Measurements from ENCODE around the gene NELL2.

The NELL2 gene

GRCh38 chr12:44558340-44559100, 317.6 kb downstream of the NELL2 start:
- Mint-ChIP-seq H3K36me3 (ENCODE audit: low read depth) (no peaks in the 10 kb centered on the region), H3K4me1 (ENCODE audit: low read depth) (no peaks in the 10 kb centered on the region), H3K9me3 (peaks cover 19% of the 10 kb centered on the region), H3K4me3 (no peak overlapping the region), H3K27me3 (ENCODE audit: low read depth) (no peaks in the 10 kb centered on the region), H3K27ac (no peak overlapping the region)

GRCh38 chr12:44555454-44555853, 320.7 kb downstream of the NELL2 start:
- H3K27me3 Mint-ChIP-seq (ENCODE audit: low read depth), result no peaks in the 10 kb centered on the region
- H3K4me3 Mint-ChIP-seq, result no peak overlapping the region
- H3K4me1 Mint-ChIP-seq (ENCODE audit: low read depth), result peaks cover 2% of the 10 kb centered on the region
- no peaks in the 10 kb centered on the region for H3K36me3 Mint-ChIP-seq (ENCODE audit: low read depth)
- peaks cover 19% of the 10 kb centered on the region for H3K9me3 Mint-ChIP-seq
- no peak overlapping the region for H3K27ac Mint-ChIP-seq

GRCh38 chr12:44551631-44552030, 324.5 kb downstream of the NELL2 start:
- no peaks in the 10 kb centered on the region for H3K27me3 Mint-ChIP-seq (ENCODE audit: low read depth)
- no peaks in the 10 kb centered on the region for H3K9me3 Mint-ChIP-seq
- no peaks in the 10 kb centered on the region for H3K36me3 Mint-ChIP-seq (ENCODE audit: low read depth)
- H3K4me3 Mint-ChIP-seq, result no peak overlapping the region
- H3K27ac Mint-ChIP-seq, result no peak overlapping the region
- peaks cover 2% of the 10 kb centered on the region for H3K4me1 Mint-ChIP-seq (ENCODE audit: low read depth)

GRCh38 chr12:44550377-44550776, 325.7 kb downstream of the NELL2 start:
- H3K36me3 Mint-ChIP-seq (ENCODE audit: low read depth), result no peaks in the 10 kb centered on the region
- no peaks in the 10 kb centered on the region for H3K9me3 Mint-ChIP-seq
- no peaks in the 10 kb centered on the region for H3K27me3 Mint-ChIP-seq (ENCODE audit: low read depth)
- H3K4me1 Mint-ChIP-seq (ENCODE audit: low read depth), result peaks cover 2% of the 10 kb centered on the region
- H3K27ac Mint-ChIP-seq, result no peak overlapping the region
- no peak overlapping the region for H3K4me3 Mint-ChIP-seq

- no peak overlapping the region for H3K27ac Mint-ChIP-seq
- H3K36me3 Mint-ChIP-seq (ENCODE audit: low read depth), result no peaks in the 10 kb centered on the region
- H3K27me3 Mint-ChIP-seq (ENCODE audit: low read depth), result no peaks in the 10 kb centered on the region
- H3K4me3 Mint-ChIP-seq, result no peak overlapping the region
- H3K9me3 Mint-ChIP-seq, result no peaks in the 10 kb centered on the region
- H3K4me1 Mint-ChIP-seq (ENCODE audit: low read depth), result no peaks in the 10 kb centered on the region
Observed at GRCh38 chr12:44546060-44546459, 330.1 kb downstream of the NELL2 start.

- H3K27me3 Mint-ChIP-seq (ENCODE audit: low read depth), result no peaks in the 10 kb centered on the region
- no peaks in the 10 kb centered on the region for H3K4me1 Mint-ChIP-seq (ENCODE audit: low read depth)
- H3K27ac Mint-ChIP-seq, result no peak overlapping the region
- no peaks in the 10 kb centered on the region for H3K9me3 Mint-ChIP-seq
- H3K36me3 Mint-ChIP-seq (ENCODE audit: low read depth), result no peaks in the 10 kb centered on the region
- H3K4me3 Mint-ChIP-seq, result no peak overlapping the region
Observed at GRCh38 chr12:44544018-44544417, 332.1 kb downstream of the NELL2 start.

GRCh38 chr12:44542716-44543115, 333.4 kb downstream of the NELL2 start:
- Mint-ChIP-seq H3K4me1 (ENCODE audit: low read depth) (no peaks in the 10 kb centered on the region), H3K27ac (no peak overlapping the region), H3K9me3 (no peaks in the 10 kb centered on the region), H3K4me3 (no peak overlapping the region), H3K36me3 (ENCODE audit: low read depth) (no peaks in the 10 kb centered on the region), H3K27me3 (ENCODE audit: low read depth) (no peaks in the 10 kb centered on the region)

- Mint-ChIP-seq H3K27ac (no peak overlapping the region), H3K9me3 (no peaks in the 10 kb centered on the region), H3K4me3 (no peak overlapping the region), H3K36me3 (ENCODE audit: low read depth) (no peaks in the 10 kb centered on the region), H3K4me1 (ENCODE audit: low read depth) (no peaks in the 10 kb centered on the region), H3K27me3 (ENCODE audit: low read depth) (no peaks in the 10 kb centered on the region)
Observed at GRCh38 chr12:44537354-44537753, 338.8 kb downstream of the NELL2 start.

GRCh38 chr12:44532940-44533339, 343.2 kb downstream of the NELL2 start:
- Mint-ChIP-seq H3K9me3 (no peaks in the 10 kb centered on the region), H3K36me3 (ENCODE audit: low read depth) (no peaks in the 10 kb centered on the region), H3K27ac (no peak overlapping the region), H3K4me3 (no peak overlapping the region), H3K27me3 (ENCODE audit: low read depth) (no peaks in the 10 kb centered on the region), H3K4me1 (ENCODE audit: low read depth) (no peaks in the 10 kb centered on the region)

GRCh38 chr12:44531320-44531971, 344.7 kb downstream of the NELL2 start:
- no peaks in the 10 kb centered on the region for H3K27me3 Mint-ChIP-seq (ENCODE audit: low read depth)
- no peaks in the 10 kb centered on the region for H3K36me3 Mint-ChIP-seq (ENCODE audit: low read depth)
- H3K4me1 Mint-ChIP-seq (ENCODE audit: low read depth), result no peaks in the 10 kb centered on the region
- no peak overlapping the region for H3K27ac Mint-ChIP-seq
- no peaks in the 10 kb centered on the region for H3K9me3 Mint-ChIP-seq
- no peak overlapping the region for H3K4me3 Mint-ChIP-seq

GRCh38 chr12:44526655-44527182, 349.4 kb downstream of the NELL2 start:
- H3K27ac Mint-ChIP-seq, result no peak overlapping the region
- H3K36me3 Mint-ChIP-seq (ENCODE audit: low read depth), result no peaks in the 10 kb centered on the region
- H3K27me3 Mint-ChIP-seq (ENCODE audit: low read depth), result no peaks in the 10 kb centered on the region
- H3K9me3 Mint-ChIP-seq, result no peaks in the 10 kb centered on the region
- no peaks in the 10 kb centered on the region for H3K4me1 Mint-ChIP-seq (ENCODE audit: low read depth)
- no peak overlapping the region for H3K4me3 Mint-ChIP-seq

GRCh38 chr12:44525806-44526654, 350.1 kb downstream of the NELL2 start:
- H3K27me3 Mint-ChIP-seq (ENCODE audit: low read depth), result no peaks in the 10 kb centered on the region
- no peaks in the 10 kb centered on the region for H3K4me1 Mint-ChIP-seq (ENCODE audit: low read depth)
- H3K27ac Mint-ChIP-seq, result no peak overlapping the region
- H3K36me3 Mint-ChIP-seq (ENCODE audit: low read depth), result no peaks in the 10 kb centered on the region
- H3K9me3 Mint-ChIP-seq, result no peaks in the 10 kb centered on the region
- no peak overlapping the region for H3K4me3 Mint-ChIP-seq

- no peak overlapping the region for H3K4me3 Mint-ChIP-seq
- H3K4me1 Mint-ChIP-seq (ENCODE audit: low read depth), result no peaks in the 10 kb centered on the region
- H3K27ac Mint-ChIP-seq, result no peak overlapping the region
- H3K27me3 Mint-ChIP-seq (ENCODE audit: low read depth), result no peaks in the 10 kb centered on the region
- H3K36me3 Mint-ChIP-seq (ENCODE audit: low read depth), result peaks cover 3% of the 10 kb centered on the region
- no peaks in the 10 kb centered on the region for H3K9me3 Mint-ChIP-seq
Observed at GRCh38 chr12:44523828-44524227, 352.3 kb downstream of the NELL2 start.

- H3K27ac Mint-ChIP-seq, result no peak overlapping the region
- no peaks in the 10 kb centered on the region for H3K27me3 Mint-ChIP-seq (ENCODE audit: low read depth)
- no peak overlapping the region for H3K4me3 Mint-ChIP-seq
- H3K4me1 Mint-ChIP-seq (ENCODE audit: low read depth), result no peaks in the 10 kb centered on the region
- no peaks in the 10 kb centered on the region for H3K9me3 Mint-ChIP-seq
- H3K36me3 Mint-ChIP-seq (ENCODE audit: low read depth), result peaks cover 3% of the 10 kb centered on the region
Observed at GRCh38 chr12:44521702-44522101, 354.4 kb downstream of the NELL2 start.
